HG03558 (cell line): ENCODE measurements around the gene KNTC1.
"Not testable (repeated sequence)": the region's sequence is repeated elsewhere in the genome, so short reads cannot be mapped to it uniquely, and the experiment has no call there.

Source experiments
- ATAC-seq: cut with Tn5 transposase; IDR thresholded peaks from one replicate; pipeline ENCODE4 v1.9.1; 2021; ENCODE audit warnings: moderate number of reproducible peaks; ENCODE audit not compliant: unreplicated experiment; ENCODE audit errors: extremely low read depth

Gene KNTC1

GRCh38 chr12:122526683-122527477 lies at the start of gene KNTC1, which contains the start of gene RSRC2:
Gene KNTC1 (plus strand): TSS chr12:122527249. CDS start chr12:122530064, 2,815 bp downstream.
Gene RSRC2 (minus strand): TSS chr12:122526936. CDS start chr12:122526853, 83 bp downstream.
- peak; percentile 76 for ATAC-seq

- ATAC-seq = no peak
These were observed 46.3 kb upstream of the KNTC1 start for GRCh38 chr12:122480753-122481152.

GRCh38 chr12:122481861-122482260 lies 45.2 kb upstream of the KNTC1 start:
- no peak for ATAC-seq

- ATAC-seq = no peak
These were observed 43.1 kb upstream of the KNTC1 start for GRCh38 chr12:122483969-122484368.

- ATAC-seq = not testable (repeated sequence)
These were observed 42.7 kb upstream of the KNTC1 start for GRCh38 chr12:122484385-122484784.

- not testable (repeated sequence) for ATAC-seq
These were observed 40.7 kb upstream of the KNTC1 start for GRCh38 chr12:122486360-122486759.

- ATAC-seq = no peak
These were observed 40.1 kb upstream of the KNTC1 start for GRCh38 chr12:122486805-122487426.

- not testable (repeated sequence) for ATAC-seq
These were observed 39.2 kb upstream of the KNTC1 start for GRCh38 chr12:122487807-122488206.

GRCh38 chr12:122489038-122489437 lies 38.0 kb upstream of the KNTC1 start:
- no peak for ATAC-seq

- no peak for ATAC-seq
These were observed 35.1 kb upstream of the KNTC1 start for GRCh38 chr12:122491991-122492390.

GRCh38 chr12:122493222-122493621 lies 33.8 kb upstream of the KNTC1 start:
- ATAC-seq = not testable (repeated sequence)

GRCh38 chr12:122495258-122495657 lies 31.8 kb upstream of the KNTC1 start:
- no peak for ATAC-seq

GRCh38 chr12:122499991-122500684 lies 26.9 kb upstream of the KNTC1 start:
- ATAC-seq = no peak

GRCh38 chr12:122500685-122501488 lies 26.2 kb upstream of the KNTC1 start, which contains the start of gene ZCCHC8:
Gene ZCCHC8 (minus strand): TSS chr12:122500932. CDS start chr12:122500840, 92 bp downstream.
- peak; percentile 84 for ATAC-seq

GRCh38 chr12:122501489-122501989 lies 25.5 kb upstream of the KNTC1 start:
- ATAC-seq = no peak

- ATAC-seq = no peak
These were observed 23.8 kb upstream of the KNTC1 start for GRCh38 chr12:122503147-122503751.

- no peak for ATAC-seq
These were observed 23.1 kb upstream of the KNTC1 start for GRCh38 chr12:122503783-122504590.

- no peak for ATAC-seq
These were observed 21.5 kb upstream of the KNTC1 start for GRCh38 chr12:122505419-122506051.
